CD14-positive monocyte (primary cell): ENCODE results near the gene LIN37. TPM values are rescaled to one million over a fixed set of nuclear protein-coding genes. Genes with fewer than 3 reads are reported as not detected.

ENCODE experiments used
- DNase-seq, 3 donors: peaks; one replicate each; pipeline ENCODE4 v3.0.0-alpha.2; 2011 to 2022
- H2AFZ ChIP-seq: 2 replicates; pipeline ENCODE4 v1.6.0; 2012; ENCODE audit warnings: mild to moderate bottlenecking, low read depth, low read length, inconsistent platforms; ENCODE audit not compliant: insufficient read depth, poor library complexity, severe bottlenecking
- H3K27ac ChIP-seq, 2 donors: 1 replicate in 1 of 2; 2 replicates in 1 of 2; pipeline ENCODE4 v1.5.1; 2012 to 2013; ENCODE audit warnings: low read length in 2 of 2, control low read depth in 1 of 2, inconsistent platforms in 1 of 2, low read depth in 1 of 2, mild to moderate bottlenecking in 1 of 2
- H3K27me3 ChIP-seq, 2 donors: one replicate each; pipeline versions ENCODE4 v1.6.0 to v1.6.1; 2011 to 2013; ENCODE audit warnings: low read length in 2 of 2; ENCODE audit not compliant: control insufficient read depth in 2 of 2, insufficient read depth in 2 of 2
- H3K36me3 ChIP-seq, 2 donors: replicated peaks in 1 of 2; 1 replicate in 1 of 2; 2 replicates in 1 of 2; pipeline versions ENCODE4 v1.5.1 to v1.6.1; 2012 to 2013; ENCODE audit warnings: low read length in 2 of 2, control low read depth in 1 of 2, inconsistent platforms in 1 of 2, mild to moderate bottlenecking in 1 of 2; ENCODE audit not compliant: insufficient read depth in 2 of 2, control insufficient read depth in 1 of 2
- H3K4me1 ChIP-seq, 2 donors: 1 replicate in 1 of 2; 2 replicates in 1 of 2; pipeline versions ENCODE4 v1.5.1 to v1.6.1; 2012 to 2013; ENCODE audit warnings: low read length in 2 of 2, control low read depth in 1 of 2, inconsistent platforms in 1 of 2, mild to moderate bottlenecking in 1 of 2, moderate library complexity in 1 of 2; ENCODE audit not compliant: insufficient read depth in 2 of 2, control insufficient read depth in 1 of 2
- H3K4me2 ChIP-seq: replicated peaks from 2 replicates; pipeline ENCODE3; 2012; ENCODE audit warnings: low read length, moderate library complexity, mild to moderate bottlenecking; ENCODE audit not compliant: poor library complexity, severe bottlenecking; ENCODE audit errors: extremely low read depth
- H3K4me3 ChIP-seq, 3 experiments: fragments of 200-600 bp in 1 of 3; sonication (generic) in 1 of 3; replicated peaks in 1 of 3; 1 replicate in 2 of 3; 2 replicates in 1 of 3; pipeline ENCODE4 v1.5.1; 2011 to 2013; ENCODE audit warnings: low read length in 3 of 3, mild to moderate bottlenecking in 3 of 3, control low read depth in 2 of 3, low read depth in 2 of 3, inconsistent platforms in 1 of 3, moderate library complexity in 1 of 3
- H3K79me2 ChIP-seq: 2 replicates; pipeline ENCODE4 v1.6.0; 2012; ENCODE audit warnings: mild to moderate bottlenecking, control low read depth, inconsistent platforms, low read length, moderate library complexity; ENCODE audit not compliant: insufficient read depth
- H3K9ac ChIP-seq: 2 replicates; pipeline ENCODE4 v1.6.0; 2017; ENCODE audit warnings: low read length, mild to moderate bottlenecking; ENCODE audit not compliant: insufficient read depth, poor library complexity, severe bottlenecking
- H3K9me3 ChIP-seq, 2 donors: replicated peaks in 1 of 2; 1 replicate in 1 of 2; 2 replicates in 1 of 2; pipeline versions ENCODE4 v1.5.1 to v1.6.1; 2012 to 2013; ENCODE audit warnings: low read length in 2 of 2, control low read depth in 1 of 2; ENCODE audit not compliant: control insufficient read depth in 1 of 2, insufficient read depth in 1 of 2
- H4K20me1 ChIP-seq: 2 replicates; pipeline ENCODE4 v1.6.0; 2012; ENCODE audit warnings: mild to moderate bottlenecking, low read length, control low read depth, moderate library complexity; ENCODE audit not compliant: insufficient read depth
- H3K27ac Mint-ChIP-seq, 7 donors: one replicate each; pipeline ENCODE4 v1.8.0; 2020; ENCODE audit warnings: mild to moderate bottlenecking in 7 of 7, mixed read lengths in 7 of 7, moderate library complexity in 6 of 7, inconsistent platforms in 2 of 7
- H3K27me3 Mint-ChIP-seq, 3 donors: one replicate each; pipeline ENCODE4 v1.8.0; 2021 to 2022; ENCODE audit warnings: low read depth in 3 of 3, mild to moderate bottlenecking in 3 of 3, mixed read lengths in 3 of 3, moderate library complexity in 3 of 3, inconsistent platforms in 1 of 3
- H3K36me3 Mint-ChIP-seq, 2 donors: one replicate each; pipeline ENCODE4 v1.8.0; 2020; ENCODE audit warnings: mixed read lengths in 2 of 2, inconsistent platforms in 1 of 2, mild to moderate bottlenecking in 1 of 2
- H3K4me1 Mint-ChIP-seq: one replicate; pipeline ENCODE4 v1.8.0; 2020; ENCODE audit warnings: mild to moderate bottlenecking, mixed read lengths
- H3K4me3 Mint-ChIP-seq, 2 donors: one replicate each; pipeline ENCODE4 v1.8.0; 2020; ENCODE audit warnings: mild to moderate bottlenecking in 2 of 2, mixed read lengths in 2 of 2, moderate library complexity in 1 of 2
- H3K9me3 Mint-ChIP-seq, 7 donors: one replicate each; pipeline ENCODE4 v1.8.0; 2020 to 2022; ENCODE audit warnings: mixed read lengths in 7 of 7, mild to moderate bottlenecking in 6 of 7, moderate library complexity in 6 of 7, inconsistent platforms in 2 of 7
- CTCF ChIP-seq: fragments of 200-600 bp; IDR thresholded peaks from one replicate; pipeline ENCODE4 v1.8.0; 2022; ENCODE audit warnings: antibody characterized with exemption, mild to moderate bottlenecking
- WGBS: methylation state at CpG from one replicate; pipeline ENCODE4 v1.1.5; 2013; ENCODE audit warnings: missing lambda C conversion rate; ENCODE audit not compliant: insufficient coverage; 5-methylcytosine and 5-hydroxymethylcytosine counted together
- intact Hi-C, 2 donors: fragments of 100-400 bp; cut with micrococcal nuclease; formaldehyde crosslinking; loops; one replicate each; pipeline versions ENCODE4 v1.15.0 to v1.15.1; 2023
- polyA plus RNA-seq, 3 donors: library from polyadenylated mRNA; depleted of rRNA in 1 of 3; unstranded in 2 of 3; stranded (reverse) in 1 of 3; fragments of 300-500 nt in 2 of 3; fragments of >200 nt in 1 of 3; fragmentation: Illumina TruSeq in 2 of 3; gene quantifications; 1 replicate in 2 of 3; 2 replicates in 1 of 3; pipeline ENCODE4 v1.2.3, GENCODE V29; 2012 to 2021

Gene LIN37
- polyA plus RNA-seq, 3 donors, result 5.6 to 28.6 (median 7.2) TPM

- 24% methylated on average over 67 of the region's 74 CpGs for WGBS
- no peak overlapping the region for H2AFZ ChIP-seq
- peak in 1 of 3 donors; percentile 13 for DNase-seq
- no peaks in the 10 kb centered on the region for H3K9me3 ChIP-seq
- peak overlapping the region; percentile 93 for H3K4me2 ChIP-seq
- H3K27me3 Mint-ChIP-seq, result peaks cover 18 to 30% (median 25%) of the 10 kb centered on the region in 3 donors
- peaks cover 12% of the 10 kb centered on the region for H4K20me1 ChIP-seq
- peaks cover 12% of the 10 kb centered on the region for H3K79me2 ChIP-seq
- peaks cover 26 to 36% of the 10 kb centered on the region in 2 donors for H3K36me3 ChIP-seq
- no peak overlapping the region for H3K27ac ChIP-seq
- H3K4me1 ChIP-seq, result peaks cover 29 to 41% of the 10 kb centered on the region in 2 donors
- H3K4me1 Mint-ChIP-seq, result peaks cover 32% of the 10 kb centered on the region
- H3K36me3 Mint-ChIP-seq, result peaks cover 35 to 46% of the 10 kb centered on the region in 2 donors
- H3K4me3 ChIP-seq, result peak overlapping the region in 1 of 3 experiments; percentile 100
- peak overlapping the region; percentile 56 to 88 for H3K4me3 Mint-ChIP-seq
- no peak overlapping the region for H3K27ac Mint-ChIP-seq
- intact Hi-C loops, result loop anchor here in 1 of 2 donors (5.0 to 10.0 kb wide), 2 partner anchors 257 to 359 kb away; partner anchors contain the start of genes ALKBH6, OVOL3, POLR2I and TBCB
- peaks cover 9 to 21% of the 10 kb centered on the region in 2 donors for H3K27me3 ChIP-seq
- no peak for TF ChIP-seq CTCF
- no peak overlapping the region for H3K9ac ChIP-seq
- H3K9me3 Mint-ChIP-seq, result peaks cover 0 to 8% (median 3%) of the 10 kb centered on the region in 7 donors
Observed at GRCh38 chr19:35755550-35756376, 7.4 kb downstream of the LIN37 start.

- DNase-seq, result no peak
- Mint-ChIP-seq H3K9me3 (peaks cover 0 to 8% (median 3%) of the 10 kb centered on the region in 7 donors), H3K27ac (peak within 1 kb of the TSS; percentile 76 to 96 (median 93)), H3K4me1 (peaks cover 32% of the 10 kb centered on the region), H3K27me3 (peaks cover 18 to 30% (median 25%) of the 10 kb centered on the region in 3 donors), H3K36me3 (peaks cover 36 to 46% of the 10 kb centered on the region in 2 donors), H3K4me3 (peak within 1 kb of the TSS; percentile 93 to 94)
- Histone ChIP-seq H2AFZ (peak within 1 kb of the TSS; percentile 98), H3K27ac (peak within 1 kb of the TSS in 1 of 2 donors; percentile 95), H3K9ac (peak within 1 kb of the TSS; percentile 91), H3K9me3 (no peaks in the 10 kb centered on the region), H3K36me3 (peaks cover 32 to 40% of the 10 kb centered on the region in 2 donors), H4K20me1 (peaks cover 12% of the 10 kb centered on the region), H3K4me1 (peaks cover 29 to 41% of the 10 kb centered on the region in 2 donors), H3K79me2 (peaks cover 12% of the 10 kb centered on the region), H3K4me3 (peak within 1 kb of the TSS; percentile 38 to 100 (median 96)), H3K4me2 (peak within 1 kb of the TSS; percentile 93), H3K27me3 (peaks cover 9 to 21% of the 10 kb centered on the region in 2 donors)
- 2% methylated on average over 41 of the region's 52 CpGs for WGBS
- no peak for TF ChIP-seq CTCF
- intact Hi-C loops, result loop anchor here in 1 of 2 donors (5.0 to 10.0 kb wide), 2 partner anchors 256 to 358 kb away; partner anchors contain the start of genes ALKBH6, OVOL3, POLR2I and TBCB
Observed at GRCh38 chr19:35756377-35757230, 8.2 kb downstream of the LIN37 start, which contains the start of gene HSPB6. Gene HSPB6 (minus strand): TSS chr19:35757029. CDS start chr19:35757008, 21 bp downstream.
